PC-9 (cell line): ENCODE results near the gene TCAIM.

Experiments used
- EZH2 ChIP-seq: fragments of 200-600 bp; sonication (generic); IDR thresholded peaks from 2 replicates; pipeline ENCODE4 v1.8.0; 2017; ENCODE audit warnings: antibody characterized with exemption, low read depth
- TF ChIP-seq, protein P1 (sequence below): fragments of 200-600 bp; sonication (generic); conservative IDR thresholded peaks from 2 replicates; pipeline ENCODE4 v1.6.1; 2017; ENCODE audit warnings: mixed run types, antibody characterized with exemption, mild to moderate bottlenecking, moderate library complexity

DNA sequence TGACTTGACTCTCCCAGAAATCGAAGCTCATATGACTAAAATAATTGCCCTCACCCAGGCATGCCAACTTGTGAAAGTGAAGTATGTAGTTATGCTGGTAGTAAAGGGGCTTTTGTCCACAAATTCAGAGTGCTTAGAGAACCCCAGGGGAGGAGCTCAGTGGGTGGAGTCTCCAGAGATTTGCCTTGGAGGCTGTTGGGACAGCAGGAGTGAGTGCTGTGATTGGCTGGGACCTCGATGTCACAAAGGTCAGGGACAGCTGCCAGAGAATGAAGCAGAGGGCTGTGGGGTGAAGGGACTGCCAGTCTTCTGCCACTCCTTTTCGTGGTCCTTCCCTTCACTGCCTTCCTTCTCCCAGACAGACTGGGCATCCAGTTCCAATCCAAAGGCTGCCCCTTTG, 89.1 kb downstream of the TCAIM start:
- TF ChIP-seq, protein P1, sequence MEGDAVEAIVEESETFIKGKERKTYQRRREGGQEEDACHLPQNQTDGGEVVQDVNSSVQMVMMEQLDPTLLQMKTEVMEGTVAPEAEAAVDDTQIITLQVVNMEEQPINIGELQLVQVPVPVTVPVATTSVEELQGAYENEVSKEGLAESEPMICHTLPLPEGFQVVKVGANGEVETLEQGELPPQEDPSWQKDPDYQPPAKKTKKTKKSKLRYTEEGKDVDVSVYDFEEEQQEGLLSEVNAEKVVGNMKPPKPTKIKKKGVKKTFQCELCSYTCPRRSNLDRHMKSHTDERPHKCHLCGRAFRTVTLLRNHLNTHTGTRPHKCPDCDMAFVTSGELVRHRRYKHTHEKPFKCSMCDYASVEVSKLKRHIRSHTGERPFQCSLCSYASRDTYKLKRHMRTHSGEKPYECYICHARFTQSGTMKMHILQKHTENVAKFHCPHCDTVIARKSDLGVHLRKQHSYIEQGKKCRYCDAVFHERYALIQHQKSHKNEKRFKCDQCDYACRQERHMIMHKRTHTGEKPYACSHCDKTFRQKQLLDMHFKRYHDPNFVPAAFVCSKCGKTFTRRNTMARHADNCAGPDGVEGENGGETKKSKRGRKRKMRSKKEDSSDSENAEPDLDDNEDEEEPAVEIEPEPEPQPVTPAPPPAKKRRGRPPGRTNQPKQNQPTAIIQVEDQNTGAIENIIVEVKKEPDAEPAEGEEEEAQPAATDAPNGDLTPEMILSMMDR, result no peak
- TF ChIP-seq EZH2, result no peak
